ENCODE data around the gene MAGOHB. TPM values are rescaled to one million over a fixed set of nuclear protein-coding genes. Genes with fewer than 3 reads are reported as not detected.

MAGOHB gene
- total and polyA plus RNA-seq, 2 of the 13 experiments (the other 11 are each of a cell fraction or from before 2014, with no cell fraction given) = 7.0 to 49.8 TPM

DNA sequence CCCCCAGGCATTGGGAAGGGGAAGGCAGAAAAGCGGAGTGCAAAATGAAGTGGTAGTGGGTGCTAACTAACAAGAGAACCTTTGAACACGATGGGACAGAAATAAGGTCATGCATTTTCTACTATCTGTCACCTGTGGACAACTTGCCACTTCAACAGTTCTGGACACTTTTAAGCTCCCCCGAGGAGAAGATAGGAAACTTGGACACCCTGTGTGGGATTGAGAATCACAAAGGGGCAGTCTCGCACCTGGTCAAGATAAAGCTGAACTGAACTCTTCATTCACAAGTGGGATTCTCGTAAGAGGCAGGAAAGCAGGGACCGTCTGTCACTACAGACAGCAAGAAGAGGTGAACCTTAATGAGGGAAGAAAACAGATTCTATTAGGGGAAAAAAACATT lies 56.1 kb downstream of the MAGOHB start (continued):
- TF ChIP-seq ZNF337 (CRISPR knock-in tag; IDR thresholded peaks at IDR 0.05; ENCODE audit: borderline replicate concordance, low read depth) = no peak
- TF ChIP-seq ETV6 (CRISPR knock-in tag; conservative IDR thresholded peaks at IDR 0.05) = no peak
- TF ChIP-seq ZFP82 (CRISPR knock-in tag; IDR thresholded peaks at IDR 0.05; ENCODE audit: borderline replicate concordance) = no peak
- no peak for TF ChIP-seq TCF12 (IDR thresholded peaks at IDR 0.05)
- no peak for TF ChIP-seq TCF12 (CRISPR knock-in tag; IDR thresholded peaks at IDR 0.05)
- TF ChIP-seq, protein P1, sequence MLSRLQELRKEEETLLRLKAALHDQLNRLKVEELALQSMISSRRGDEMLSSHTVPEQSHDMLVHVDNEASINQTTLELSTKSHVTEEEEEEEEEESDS (CRISPR knock-in tag; IDR thresholded peaks at IDR 0.05; ENCODE audit: borderline replicate concordance) = no peak

DNA sequence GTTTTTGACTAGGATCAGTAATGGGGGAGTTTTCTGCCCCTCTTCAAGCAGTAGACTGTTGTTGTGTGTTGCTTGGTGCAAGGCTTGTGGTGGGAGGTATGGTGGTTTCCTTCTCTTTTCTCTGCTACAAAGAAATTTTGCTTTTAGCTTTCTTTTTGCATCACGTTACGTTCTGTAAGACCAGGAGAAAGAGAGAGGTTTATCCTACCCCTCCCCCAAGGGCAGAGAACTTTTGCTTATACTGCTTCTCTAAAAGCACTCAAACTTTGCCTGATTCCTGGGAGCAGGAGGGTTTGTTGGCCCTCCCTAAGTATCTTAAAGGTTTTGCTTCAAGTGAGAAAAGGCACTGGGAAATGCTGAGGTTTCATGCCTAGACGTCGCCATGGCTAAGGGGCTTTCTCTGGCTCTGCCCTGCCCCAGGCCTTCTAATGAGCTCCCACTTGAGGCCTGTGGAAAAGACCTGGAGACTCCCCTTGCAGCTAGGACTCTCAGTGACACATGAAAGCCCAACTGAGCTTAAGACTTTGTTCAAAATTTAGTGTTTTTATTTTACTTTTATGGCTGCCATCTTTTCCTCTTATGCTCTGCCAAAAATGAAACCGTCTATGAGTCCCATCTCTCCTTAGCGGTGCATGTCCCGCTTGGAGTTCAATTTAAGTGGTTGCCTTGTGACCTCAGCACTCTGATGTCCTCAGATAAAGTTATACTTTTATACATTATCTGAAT lies 58.5 kb downstream of the MAGOHB start:
- intact Hi-C loops (cut with micrococcal nuclease; ENCODE audit: unreplicated experiment) (no loop called here), in situ Hi-C loops (cut with HindIII; ENCODE audit: extremely low pct_ligation_motif_present, low pct_unique_long_range_greater_than_20kb) (no loop called here)
- no peak overlapping the region for H3K4me2 ChIP-seq (ENCODE audit: low read depth, low read length)
- BruUV-seq (replicated peaks) = no TSS peak
- H3K4me1 ChIP-seq (ENCODE audit: insufficient read depth, low read length) = no peaks in the 10 kb centered on the region
- WGBS (ENCODE audit: low lambda C conversion rate) = 61% methylated on average over 5 of the region's 7 CpGs
- no peak for FAIRE-seq
- no peak overlapping the region for H2AFZ ChIP-seq (ENCODE audit: low read length)
- CTCF ChIA-PET (ENCODE audit: low intra/inter-chr PET ratio, low total read pairs) = no interaction called here
- H3K9ac ChIP-seq (ENCODE audit: insufficient read depth, low read depth, low read length) = no peak overlapping the region
- DNase-seq (ENCODE audit: low spot score) = no peak
- no peaks in the 10 kb centered on the region for H4K20me1 ChIP-seq (ENCODE audit: insufficient read depth, low read length)
- H3K27ac ChIP-seq (ENCODE audit: extremely low read length, insufficient read depth, low read length) = no peak overlapping the region
- POLR2A ChIA-PET = no interaction called here
- H3K9me3 ChIP-seq (ENCODE audit: low read length) = no peaks in the 10 kb centered on the region
- ATAC-seq = no peak
- no peaks in the 10 kb centered on the region for H3K79me2 ChIP-seq (ENCODE audit: insufficient read depth, low read length)
- H3K36me3 ChIP-seq (replicated peaks in 1 of 2; ENCODE audit: control insufficient read depth in 1 of 2, insufficient read depth in 2 of 2, low read length in 2 of 2) = no peaks in the 10 kb centered on the region
- H3K4me3 ChIP-seq (replicated peaks in 1 of 3; ENCODE audit: insufficient read depth in 1 of 3, low read depth in 2 of 3, low read length in 3 of 3) = no peak overlapping the region
- 0 out of 5 replicates have a peak, but pooled peaks cover 0 to 3% of the 10 kb centered on the region in 2 experiments for H3K27me3 ChIP-seq (ENCODE audit: control insufficient read depth in 1 of 2, insufficient read depth in 2 of 2, low read length in 2 of 2)
- no peak for TF ChIP-seq NR2C2 (CRISPR knock-in tag; IDR thresholded peaks at IDR 0.05; ENCODE audit: borderline replicate concordance)
- TF ChIP-seq MEIS1 (CRISPR knock-in tag; IDR thresholded peaks at IDR 0.05; ENCODE audit: borderline replicate concordance) = no peak
- no peak for TF ChIP-seq ZNF121 (CRISPR knock-in tag; IDR thresholded peaks at IDR 0.05)
- TF ChIP-seq ZZZ3 (CRISPR knock-in tag; IDR thresholded peaks at IDR 0.05; ENCODE audit: borderline replicate concordance) = no peak
- TF ChIP-seq, protein P2, sequence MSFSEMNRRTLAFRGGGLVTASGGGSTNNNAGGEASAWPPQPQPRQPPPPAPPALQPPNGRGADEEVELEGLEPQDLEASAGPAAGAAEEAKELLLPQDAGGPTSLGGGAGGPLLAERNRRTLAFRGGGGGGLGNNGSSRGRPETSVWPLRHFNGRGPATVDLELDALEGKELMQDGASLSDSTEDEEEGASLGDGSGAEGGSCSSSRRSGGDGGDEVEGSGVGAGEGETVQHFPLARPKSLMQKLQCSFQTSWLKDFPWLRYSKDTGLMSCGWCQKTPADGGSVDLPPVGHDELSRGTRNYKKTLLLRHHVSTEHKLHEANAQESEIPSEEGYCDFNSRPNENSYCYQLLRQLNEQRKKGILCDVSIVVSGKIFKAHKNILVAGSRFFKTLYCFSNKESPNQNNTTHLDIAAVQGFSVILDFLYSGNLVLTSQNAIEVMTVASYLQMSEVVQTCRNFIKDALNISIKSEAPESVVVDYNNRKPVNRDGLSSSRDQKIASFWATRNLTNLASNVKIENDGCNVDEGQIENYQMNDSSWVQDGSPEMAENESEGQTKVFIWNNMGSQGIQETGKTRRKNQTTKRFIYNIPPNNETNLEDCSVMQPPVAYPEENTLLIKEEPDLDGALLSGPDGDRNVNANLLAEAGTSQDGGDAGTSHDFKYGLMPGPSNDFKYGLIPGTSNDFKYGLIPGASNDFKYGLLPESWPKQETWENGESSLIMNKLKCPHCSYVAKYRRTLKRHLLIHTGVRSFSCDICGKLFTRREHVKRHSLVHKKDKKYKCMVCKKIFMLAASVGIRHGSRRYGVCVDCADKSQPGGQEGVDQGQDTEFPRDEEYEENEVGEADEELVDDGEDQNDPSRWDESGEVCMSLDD (CRISPR knock-in tag; IDR thresholded peaks at IDR 0.05; ENCODE audit: borderline replicate concordance) = no peak
- TF ChIP-seq, protein P3, sequence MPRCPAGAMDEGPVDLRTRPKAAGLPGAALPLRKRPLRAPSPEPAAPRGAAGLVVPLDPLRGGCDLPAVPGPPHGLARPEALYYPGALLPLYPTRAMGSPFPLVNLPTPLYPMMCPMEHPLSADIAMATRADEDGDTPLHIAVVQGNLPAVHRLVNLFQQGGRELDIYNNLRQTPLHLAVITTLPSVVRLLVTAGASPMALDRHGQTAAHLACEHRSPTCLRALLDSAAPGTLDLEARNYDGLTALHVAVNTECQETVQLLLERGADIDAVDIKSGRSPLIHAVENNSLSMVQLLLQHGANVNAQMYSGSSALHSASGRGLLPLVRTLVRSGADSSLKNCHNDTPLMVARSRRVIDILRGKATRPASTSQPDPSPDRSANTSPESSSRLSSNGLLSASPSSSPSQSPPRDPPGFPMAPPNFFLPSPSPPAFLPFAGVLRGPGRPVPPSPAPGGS (CRISPR knock-in tag; IDR thresholded peaks at IDR 0.05) = no peak
- no peak for TF ChIP-seq SIX4 (CRISPR knock-in tag; IDR thresholded peaks at IDR 0.05)
- TF ChIP-seq MTF2 (CRISPR knock-in tag; IDR thresholded peaks at IDR 0.05; ENCODE audit: borderline replicate concordance) = no peak
- TF ChIP-seq, protein P4, sequence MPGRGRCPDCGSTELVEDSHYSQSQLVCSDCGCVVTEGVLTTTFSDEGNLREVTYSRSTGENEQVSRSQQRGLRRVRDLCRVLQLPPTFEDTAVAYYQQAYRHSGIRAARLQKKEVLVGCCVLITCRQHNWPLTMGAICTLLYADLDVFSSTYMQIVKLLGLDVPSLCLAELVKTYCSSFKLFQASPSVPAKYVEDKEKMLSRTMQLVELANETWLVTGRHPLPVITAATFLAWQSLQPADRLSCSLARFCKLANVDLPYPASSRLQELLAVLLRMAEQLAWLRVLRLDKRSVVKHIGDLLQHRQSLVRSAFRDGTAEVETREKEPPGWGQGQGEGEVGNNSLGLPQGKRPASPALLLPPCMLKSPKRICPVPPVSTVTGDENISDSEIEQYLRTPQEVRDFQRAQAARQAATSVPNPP (CRISPR knock-in tag; IDR thresholded peaks at IDR 0.05) = no peak
- no peak for TF ChIP-seq SMYD3 (CRISPR knock-in tag; IDR thresholded peaks at IDR 0.05)

All from HepG2 (cell line).